ELR (cell line): Measurements from ENCODE around the gene RDH11.

ENCODE experiments used
- DNase-seq: peaks from one replicate; pipeline ENCODE4 v3.0.0-alpha.2; 2015; ENCODE audit warnings: low read depth

Gene RDH11

DNA sequence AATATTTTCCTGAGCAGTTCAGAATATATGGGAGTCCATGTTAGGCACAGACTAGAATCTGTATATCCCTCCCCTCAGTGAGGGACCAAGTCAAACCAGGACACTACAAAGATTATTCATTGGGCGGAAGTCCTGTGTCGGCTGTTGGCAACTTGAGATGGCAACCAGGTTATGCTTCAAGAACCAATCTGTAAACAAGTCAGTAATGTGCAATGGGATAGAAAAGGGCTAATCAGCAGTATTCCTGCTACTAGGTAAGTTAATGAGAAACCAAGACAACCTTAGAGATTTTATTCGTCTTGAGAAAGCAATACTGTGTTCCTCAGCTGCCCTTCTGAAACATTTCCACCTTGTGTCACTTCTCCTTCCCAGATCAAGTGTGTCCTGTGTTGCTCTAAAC, 49.4 kb downstream of the RDH11 start:
- no peak for DNase-seq

DNA sequence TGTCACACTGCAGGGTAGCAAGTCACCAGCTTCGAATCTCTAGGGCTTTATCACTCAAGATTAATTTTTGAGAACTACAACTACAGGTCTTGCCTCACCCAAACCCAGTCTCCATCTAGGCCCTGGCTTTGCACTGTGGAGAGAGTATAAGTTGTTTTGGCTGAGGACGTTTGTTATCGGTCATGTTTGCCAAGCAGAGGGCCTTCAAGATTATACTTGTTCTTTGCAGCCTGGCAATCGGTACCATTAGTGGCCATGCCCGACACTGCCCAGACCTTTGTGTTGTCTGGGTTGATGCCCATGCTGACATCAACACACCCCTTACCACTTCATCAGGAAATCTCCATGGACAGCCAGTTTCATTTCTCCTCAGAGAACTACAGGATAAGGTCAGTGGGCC, 50.1 kb downstream of the RDH11 start:
- DNase-seq: no peak

DNA sequence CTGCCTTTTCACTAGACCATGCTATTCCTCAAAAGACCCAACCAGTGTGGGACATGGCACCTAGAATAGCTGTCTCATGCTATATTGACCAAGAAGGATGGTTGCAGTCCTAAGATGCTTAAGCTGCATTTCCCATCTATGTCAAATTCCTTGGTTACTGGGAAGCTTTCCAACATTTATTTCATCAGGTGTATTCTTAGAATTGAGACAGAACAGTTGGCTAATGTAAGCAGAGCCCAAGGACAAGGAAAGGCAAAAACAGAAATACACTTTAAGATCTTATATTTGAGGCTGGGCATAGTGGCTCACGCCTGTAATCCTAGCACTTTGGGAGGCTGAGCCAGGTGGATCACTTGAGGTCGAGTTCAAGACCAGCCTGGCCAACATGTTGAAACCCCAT, 51.1 kb downstream of the RDH11 start:
- no peak for DNase-seq

DNA sequence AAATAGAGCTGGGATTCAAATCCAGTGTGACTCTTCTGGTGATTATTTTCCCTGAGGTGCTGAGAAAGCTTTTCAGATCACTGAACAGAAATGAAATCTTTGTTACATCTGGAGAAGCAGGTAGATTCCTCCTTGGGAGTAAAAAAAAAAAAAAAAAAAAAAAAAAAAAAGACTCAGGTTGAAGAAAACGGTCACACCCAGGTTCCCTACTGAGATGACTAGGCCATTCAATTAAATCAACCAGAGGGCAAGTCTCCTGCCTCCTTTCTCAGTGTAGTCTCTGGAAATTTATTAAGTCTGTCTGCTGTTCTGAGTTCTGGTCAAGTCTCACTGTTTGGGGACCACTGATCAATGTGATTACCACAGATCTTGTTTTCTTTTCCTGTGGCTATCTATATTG, 51.9 kb downstream of the RDH11 start:
- DNase-seq: no peak

DNA sequence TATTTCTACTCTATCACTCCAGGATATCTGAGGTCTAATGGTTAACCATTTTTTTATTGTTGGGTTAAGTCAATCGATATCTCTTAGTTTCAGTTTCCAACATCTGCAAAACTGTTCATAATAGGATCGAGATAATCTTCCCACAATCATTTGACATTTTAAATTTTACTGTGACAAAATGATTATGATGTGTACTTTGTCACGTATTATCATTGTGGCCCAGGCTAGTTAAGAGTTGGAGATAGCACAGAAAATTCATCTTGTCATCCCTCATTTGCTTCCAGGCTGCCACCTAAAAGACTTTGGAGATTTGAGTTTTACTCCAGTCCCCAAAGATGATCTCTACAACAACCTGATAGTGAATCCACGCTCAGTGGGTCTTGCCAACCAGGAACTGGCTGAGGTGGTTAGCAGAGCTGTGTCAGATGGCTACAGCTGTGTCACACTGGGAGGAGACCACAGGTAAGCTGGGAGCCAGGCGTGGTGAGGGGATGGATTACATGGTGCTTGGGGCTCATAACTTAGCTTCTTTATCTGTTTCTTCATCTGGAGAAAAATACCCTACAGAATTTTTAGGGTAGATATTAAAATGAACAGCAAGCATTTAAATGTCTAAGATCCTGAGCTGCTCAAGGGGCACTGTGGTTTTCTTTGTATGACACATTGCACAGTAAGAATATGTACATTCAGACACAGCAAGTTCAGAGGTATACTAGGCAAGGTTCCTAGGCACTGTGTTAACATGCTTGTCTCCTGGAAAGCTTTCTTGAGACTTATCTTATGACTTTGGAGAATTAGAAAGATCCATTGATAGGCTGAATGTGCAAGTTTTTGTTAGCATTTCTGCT, 53.4 kb downstream of the RDH11 start:
- DNase-seq: no peak

DNA sequence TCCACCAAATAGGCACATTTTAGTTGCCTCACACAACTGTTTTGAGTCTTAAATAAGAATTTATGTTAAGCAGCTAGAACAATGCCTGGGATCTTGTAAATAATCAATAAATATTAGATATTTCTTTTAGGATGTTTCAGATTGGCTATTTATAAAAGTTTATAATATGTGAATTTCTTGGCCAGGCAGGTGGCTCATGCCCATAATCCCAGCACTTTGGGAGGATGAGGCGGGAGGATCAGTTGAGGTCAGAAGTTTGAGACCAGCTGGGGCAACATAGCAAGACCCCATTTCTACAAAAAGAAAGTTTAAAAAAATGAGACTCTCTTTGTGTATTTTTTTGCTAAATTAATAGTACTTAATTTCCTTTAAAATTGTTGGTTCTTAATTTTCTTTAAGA, 54.1 kb downstream of the RDH11 start:
- no peak for DNase-seq

DNA sequence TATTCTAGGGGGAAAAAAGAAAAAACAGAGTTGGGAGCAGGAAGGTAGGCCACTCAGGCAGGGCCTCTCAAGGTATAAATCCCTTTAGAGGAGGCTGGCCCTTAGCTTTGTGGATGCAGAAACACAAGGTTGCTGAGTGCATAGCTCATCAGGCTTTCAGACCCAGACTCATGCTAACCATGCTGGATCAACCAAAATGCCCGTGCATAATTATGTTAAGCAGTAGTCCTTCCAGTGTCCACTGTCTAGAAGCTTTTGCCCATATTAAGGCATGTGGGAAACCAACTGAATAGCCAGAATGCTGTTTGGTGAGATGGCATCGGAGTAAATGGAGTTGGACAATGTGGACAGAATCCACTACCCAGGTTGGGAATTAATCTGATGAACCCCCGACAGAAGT, 56.9 kb downstream of the RDH11 start:
- DNase-seq: no peak

DNA sequence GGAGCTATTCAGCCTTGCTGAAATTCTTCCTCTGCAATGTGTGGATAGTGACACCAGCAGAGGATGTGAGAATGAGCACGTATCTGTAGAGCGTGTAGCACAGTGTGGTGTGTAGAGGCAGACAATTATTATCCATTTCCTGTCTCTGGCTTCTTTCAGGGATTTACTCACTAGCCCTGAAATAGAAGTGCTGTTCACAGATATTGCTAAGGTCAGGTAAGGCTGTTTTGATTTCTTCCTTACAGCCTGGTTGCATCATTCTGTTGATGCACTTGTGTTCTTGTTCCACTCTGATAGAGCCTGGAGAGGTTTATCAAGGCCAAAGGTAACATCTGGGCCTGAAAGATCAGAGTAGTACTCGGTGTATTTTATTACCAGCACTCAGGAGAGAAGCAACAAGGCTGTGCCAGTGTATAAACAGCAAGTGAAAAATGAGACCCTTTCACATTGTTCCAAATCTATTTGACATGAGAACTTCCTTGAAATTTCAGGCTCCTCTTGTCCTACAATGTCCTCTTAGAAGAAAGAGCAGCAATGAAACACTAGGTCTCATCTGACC, 59.1 kb downstream of the RDH11 start:
- no peak for DNase-seq

DNA sequence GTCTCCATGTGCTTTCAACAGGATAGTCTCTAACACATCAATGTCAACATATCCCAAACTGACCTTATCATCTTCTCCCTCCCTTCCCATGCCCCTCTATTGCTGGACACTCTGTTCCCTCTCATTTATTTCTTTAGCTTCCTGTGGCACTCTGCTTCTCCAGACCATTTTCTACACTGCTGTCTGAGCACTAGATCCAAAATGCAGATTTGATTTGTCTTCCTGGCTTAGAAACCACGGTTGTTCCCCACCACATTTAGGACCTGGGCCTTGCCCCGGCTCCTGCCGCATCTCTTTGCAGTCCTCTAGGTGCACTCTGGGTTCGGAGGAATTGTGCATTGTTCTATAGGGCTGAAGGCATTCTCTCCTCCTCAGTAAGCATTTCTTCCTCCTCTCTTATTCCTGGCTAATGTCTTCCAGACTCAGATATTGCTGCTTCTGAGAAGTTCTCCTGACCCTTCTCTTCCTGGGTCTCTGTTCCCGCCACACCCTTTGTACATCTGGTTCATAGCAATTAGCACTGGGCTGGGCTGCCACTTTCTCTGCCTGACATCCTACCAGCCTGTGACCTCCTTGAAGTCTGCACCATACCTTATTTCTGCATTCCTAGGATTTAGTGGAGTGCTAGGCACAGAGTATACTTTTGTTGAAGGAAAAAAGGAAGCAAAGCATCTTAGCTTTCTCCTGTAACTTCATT, 62.0 kb downstream of the RDH11 start:
- no peak for DNase-seq

DNA sequence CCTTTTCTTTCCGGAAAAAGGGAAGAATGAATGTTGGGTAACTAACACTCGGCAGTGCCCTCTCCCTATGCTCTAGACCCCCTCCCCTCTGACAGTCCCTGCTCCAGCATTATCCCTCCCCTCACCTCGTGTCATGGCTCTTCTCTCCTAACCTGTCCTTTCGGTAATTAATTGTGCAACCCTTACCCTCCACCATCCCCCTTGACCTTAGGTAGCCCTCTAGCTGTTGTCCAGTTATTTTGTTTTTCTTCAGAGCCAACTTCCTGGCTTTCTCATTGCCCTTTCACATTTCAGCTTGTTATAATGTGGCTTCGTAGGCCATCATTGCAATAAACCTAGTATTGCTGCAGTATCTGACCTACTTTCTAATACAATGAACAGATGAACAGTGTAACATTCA, 64.6 kb downstream of the RDH11 start:
- no peak for DNase-seq

DNA sequence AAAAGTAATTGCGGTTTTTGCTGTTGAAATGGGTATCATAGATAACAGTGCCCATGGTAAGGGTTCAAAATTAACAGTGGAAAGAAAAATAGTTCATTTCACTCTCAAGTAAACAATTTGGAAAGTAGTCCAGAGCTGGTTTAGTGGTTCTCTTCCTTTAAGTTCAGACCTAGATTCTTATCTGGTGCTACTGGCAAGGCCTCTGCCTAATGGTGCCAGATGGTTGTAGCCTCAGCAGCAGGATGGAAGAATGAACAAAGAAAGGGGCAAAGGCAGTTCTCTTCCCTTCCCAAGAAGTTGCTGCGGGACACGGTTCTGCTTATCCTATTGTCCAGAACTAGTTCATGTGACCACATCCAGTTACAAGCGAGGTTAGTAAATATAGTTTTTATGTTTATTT, 65.4 kb downstream of the RDH11 start:
- DNase-seq: no peak

DNA sequence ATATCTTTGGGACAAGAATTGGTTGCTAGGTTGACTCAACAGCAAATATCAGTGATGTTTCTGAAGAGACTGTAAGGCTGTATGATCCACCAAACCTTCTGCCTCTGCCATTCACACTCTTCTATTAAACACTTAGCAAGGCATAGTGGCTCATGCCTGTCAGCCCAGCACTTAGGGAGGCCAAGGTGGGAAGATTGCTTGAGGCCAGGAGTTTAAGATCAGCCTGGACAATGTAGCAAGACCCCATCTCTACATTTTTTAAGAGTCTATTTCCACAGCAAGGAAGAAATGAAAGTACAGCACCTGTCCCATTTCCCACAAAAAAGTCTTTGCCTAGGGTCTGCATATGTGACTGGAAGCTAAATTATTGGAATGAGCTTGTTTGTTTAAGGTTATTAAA, 68.0 kb downstream of the RDH11 start:
- DNase-seq: no peak
